Measurements from ENCODE around the gene FAM174C.
"Not testable (repeated sequence)": the region's sequence is repeated elsewhere in the genome, so short reads cannot be mapped to it uniquely, and the experiment has no call there.

The FAM174C gene

DNA sequence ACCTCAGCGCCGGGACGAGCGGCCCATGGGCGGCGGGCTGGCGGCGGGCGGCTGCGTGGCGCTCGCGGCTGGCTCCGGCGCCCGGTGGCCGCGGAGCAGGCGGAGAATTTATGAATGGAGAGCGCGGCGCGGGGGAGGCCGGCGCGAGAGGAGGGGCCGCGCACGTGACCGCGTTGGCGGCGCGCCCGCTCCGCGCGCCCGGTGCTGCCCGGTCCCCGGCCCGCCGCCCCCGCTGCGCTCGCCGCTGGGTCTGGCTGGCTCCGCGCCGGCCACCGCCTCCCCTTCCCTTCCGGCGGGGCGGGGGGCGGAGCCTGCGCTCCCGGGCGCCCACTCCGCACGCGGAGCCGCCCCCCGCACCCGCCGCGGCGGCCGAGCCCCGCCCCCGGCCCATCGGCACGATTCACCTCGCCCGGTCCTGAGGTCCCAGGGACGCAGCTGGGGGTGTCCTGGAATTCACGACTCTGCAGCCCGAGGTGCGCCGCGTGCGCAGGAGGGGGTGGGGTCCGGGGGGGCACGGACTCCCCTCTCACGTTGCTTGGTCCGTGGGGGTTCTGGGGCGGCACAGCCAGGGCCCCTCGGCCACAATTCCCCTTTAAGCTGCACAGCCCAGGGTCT lies 37.5 kb upstream of the FAM174C start, which contains the start of gene CBARP:
Gene CBARP (minus strand): TSS at position 252 of the 615 bp plus-strand sequence. CDS start 1,905 bp downstream, outside the sequence.
- no peak for DNase-seq

DNA sequence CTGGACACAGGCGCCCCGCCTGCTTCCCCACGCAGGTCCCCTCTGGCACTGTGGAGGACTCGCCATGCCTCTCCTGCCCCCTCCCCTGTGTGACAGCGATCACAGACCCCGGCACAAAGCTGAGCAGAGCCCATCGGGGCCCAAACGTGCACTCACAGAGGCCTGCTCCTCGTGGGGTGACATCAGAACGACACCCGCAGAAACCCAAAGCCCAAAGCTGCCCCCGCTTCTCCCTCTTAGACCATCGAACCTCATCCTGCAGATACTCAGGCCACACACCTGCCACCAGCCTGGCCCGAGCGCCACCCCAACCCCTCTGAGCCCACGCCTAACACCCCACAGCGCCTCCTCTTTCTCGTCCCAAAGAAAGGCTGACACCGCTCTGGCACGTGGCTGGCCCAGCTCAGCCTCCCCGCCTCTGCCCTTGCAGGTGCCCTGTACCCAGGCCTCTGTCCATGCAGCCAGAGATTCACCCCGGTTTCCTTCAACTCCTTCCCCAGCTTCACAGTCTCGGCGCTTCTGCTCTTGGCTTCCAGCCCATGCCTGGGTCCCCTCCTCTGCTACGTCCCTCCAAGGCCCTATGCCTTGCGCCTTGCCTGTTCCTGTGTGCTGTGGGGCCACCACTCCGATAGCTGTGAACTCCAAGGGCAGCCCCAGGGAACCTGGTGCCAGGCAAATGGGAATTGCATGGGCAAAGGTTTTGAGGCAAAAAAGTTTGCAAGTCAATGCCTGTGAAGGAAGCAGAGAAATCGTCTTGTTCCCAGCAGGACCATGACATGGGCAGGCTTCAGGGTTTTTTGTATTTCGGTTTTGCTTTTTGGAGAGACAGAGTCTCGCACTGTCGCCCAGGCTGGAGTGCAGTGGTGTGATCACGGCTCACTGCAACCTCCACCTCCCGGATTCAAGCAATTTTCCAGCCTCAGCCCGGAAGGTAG lies 36.7 kb upstream of the FAM174C start:
- DNase-seq: no peak

DNA sequence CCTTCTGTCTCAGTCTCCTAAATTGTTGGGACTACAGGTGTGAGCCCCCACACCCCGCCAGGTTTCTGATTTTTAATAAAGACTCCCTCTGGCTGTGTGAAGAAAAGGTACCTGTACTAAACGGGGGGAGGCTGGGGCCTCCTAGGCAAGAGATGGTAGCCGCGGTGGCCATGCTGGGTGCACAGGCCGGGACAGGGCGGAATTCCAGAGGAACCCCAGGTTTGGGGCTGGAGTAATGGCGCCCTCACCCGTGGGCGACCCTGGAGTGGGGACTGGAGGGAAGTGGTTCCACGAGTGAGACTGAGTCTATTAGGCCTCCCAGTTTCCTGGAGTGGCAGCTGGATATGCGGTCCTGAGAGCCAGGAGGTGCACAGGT lies 35.9 kb upstream of the FAM174C start:
- no peak for DNase-seq

DNA sequence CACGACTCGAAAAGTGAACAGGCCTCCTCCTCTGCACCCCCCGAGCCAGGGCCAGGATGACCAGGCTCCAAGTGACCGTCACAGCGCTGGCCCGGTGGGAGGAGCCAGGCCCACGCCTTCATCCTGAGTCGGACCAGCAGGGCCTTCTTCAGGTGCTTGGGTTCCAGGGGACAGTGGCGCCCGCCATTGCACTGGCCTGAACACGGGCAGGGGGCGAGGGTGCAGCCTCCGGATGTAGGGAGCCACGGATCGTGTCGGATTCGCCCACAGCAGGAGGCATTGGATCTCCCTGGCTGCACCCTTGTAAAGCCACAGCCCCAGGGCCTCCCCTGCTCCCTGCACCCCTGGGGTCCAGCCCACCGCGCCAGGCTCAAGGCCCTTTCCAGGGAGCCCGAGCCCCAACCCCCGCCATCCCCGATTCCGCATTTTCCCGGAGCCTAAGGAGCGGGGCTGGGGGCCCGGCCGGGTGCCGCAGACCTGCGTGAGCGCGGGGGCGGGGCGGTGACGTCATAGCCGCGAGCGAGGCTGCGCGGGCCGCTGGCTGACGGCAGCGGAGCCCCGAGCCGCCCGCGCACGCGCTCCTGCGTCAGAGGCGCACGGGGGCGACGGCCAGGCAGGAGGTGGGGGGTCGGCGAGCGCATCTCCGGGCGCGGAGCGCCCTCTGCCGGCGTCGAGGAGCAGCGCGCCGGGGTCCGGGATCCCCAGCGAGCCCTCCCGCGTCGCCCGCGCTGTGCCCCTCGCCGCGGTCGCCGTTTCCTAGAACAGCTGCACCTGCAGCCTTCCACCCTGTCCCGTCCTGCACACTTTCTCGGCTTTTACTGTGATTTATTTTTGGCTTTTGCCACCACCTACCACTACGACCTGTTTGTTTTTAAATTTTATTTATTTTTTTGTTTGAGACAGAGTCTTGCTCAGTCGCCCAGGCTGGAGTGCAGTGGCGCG lies 35.3 kb upstream of the FAM174C start:
- DNase-seq: peak; percentile 95

DNA sequence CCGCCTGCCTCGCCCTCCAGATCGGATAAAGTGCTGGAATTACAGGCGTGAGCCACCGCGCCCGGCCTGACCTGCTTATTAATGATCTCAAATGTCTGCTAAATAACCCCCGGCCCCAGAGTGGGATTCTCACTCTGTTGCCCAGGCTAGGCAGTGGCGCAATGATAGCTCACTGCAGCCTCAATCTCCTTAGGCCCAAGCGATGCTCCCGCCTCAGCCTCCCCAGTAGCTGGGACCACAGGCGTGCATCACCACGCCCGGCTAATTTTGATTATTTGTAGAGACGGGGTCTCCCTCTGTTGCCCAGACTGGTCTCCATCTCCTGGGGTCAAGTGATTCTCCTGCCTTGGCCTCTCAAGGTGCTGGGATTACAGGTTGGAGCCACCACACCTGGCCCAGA lies 34.4 kb upstream of the FAM174C start:
- no peak for DNase-seq

DNA sequence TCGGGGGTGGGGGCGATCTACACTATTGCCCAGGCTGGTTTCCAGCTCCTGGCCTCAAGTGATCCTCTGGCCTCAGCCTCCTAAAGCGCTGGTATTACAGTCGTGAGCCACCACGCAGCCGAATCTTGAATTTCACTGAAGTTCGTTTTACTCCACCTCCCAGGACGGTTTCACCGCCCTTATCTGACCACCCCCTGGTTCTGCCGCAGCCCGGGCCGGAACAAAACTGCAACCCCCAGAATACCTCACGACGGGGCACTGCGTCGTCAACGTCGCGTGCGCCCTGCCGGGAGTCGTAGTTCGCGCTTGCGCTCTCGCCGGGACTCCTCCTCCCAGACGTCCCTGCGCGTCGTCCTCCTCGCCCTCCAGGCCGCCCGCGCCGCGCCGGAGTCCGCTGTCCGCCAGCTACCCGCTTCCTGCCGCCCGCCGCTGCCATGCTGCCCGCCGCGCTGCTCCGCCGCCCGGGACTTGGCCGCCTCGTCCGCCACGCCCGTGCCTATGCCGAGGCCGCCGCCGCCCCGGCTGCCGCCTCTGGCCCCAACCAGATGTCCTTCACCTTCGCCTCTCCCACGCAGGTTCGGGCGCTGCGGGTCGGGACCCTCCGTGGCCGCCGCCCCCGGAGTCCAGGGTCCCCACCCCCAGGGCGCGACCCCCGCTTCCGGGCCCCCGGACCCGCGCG lies 33.8 kb upstream of the FAM174C start, which contains the start of gene ATP5F1D:
Gene ATP5F1D (plus strand): TSS at position 335 of the 679 bp plus-strand sequence. CDS start 100 bp downstream, at position 435.
- DNase-seq: peak; percentile 90

DNA sequence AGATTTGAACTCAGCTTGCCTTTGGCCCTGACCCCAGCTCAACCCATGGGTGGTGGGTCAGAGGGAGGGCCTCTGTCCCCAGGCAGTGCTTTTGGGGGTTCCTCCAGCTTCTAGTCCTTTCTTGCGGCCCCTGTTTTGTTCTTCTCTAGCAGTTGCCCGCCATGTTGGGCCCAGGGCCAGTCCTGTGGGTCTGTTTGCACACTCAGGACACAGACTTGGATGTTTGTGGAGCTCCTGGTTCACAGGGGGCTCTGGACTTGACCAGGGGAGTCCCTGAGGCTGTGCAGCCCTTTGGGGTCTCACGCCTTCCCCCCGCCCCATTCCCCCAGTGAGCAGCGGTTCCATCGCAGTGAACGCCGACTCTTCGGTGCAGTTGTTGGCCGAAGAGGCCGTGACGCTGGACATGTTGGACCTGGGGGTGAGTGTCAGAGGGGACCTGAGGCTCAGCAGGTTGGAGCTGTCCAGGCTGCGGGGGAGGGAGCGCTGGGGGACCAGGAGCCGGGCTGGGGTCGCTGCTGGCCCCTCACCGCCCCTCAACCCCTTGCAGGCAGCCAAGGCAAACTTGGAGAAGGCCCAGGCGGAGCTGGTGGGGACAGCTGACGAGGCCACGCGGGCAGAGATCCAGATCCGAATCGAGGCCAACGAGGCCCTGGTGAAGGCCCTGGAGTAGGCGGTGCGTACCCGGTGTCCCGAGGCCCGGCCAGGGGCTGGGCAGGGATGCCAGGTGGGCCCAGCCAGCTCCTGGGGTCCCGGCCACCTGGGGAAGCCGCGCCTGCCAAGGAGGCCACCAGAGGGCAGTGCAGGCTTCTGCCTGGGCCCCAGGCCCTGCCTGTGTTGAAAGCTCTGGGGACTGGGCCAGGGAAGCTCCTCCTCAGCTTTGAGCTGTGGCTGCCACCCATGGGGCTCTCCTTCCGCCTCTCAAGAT lies 31.3 kb upstream of the FAM174C start:
- DNase-seq: peak; percentile 72

DNA sequence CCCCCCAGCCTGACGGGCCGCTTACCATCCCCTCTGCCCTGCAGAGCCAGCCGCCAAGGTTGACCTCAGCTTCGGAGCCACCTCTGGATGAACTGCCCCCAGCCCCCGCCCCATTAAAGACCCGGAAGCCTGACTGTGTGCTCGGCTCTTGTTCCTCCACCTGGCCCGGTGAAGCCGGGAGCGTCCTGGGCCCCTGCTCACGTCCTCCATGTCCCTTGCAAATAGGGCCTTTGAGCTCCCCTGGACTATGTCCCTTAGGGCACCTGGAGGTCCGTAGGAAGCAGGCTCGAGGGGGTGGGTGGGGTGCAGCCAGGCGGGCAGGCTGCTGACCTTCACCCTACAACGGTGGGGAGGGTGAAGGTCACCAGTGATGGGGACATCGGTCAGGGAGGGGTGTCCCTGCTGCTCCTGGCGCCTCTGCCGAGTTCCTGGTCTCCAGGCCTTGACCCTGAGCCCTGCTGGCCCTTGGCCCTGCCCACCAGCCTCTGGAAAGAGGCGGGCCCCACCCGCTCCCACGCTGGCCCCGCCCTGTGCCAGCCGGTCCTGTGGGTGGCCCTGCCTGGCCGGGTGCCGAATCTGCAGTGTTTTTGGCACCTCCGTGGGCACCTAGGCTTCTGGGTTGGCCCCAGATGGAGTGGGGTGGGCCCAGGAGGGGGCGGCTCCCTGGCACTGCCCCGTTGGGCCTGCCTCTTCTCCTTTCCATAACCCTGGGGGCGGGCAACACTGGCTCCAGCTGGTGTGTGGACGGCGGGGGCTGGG lies 30.5 kb upstream of the FAM174C start:
- DNase-seq: peak; percentile 52

DNA sequence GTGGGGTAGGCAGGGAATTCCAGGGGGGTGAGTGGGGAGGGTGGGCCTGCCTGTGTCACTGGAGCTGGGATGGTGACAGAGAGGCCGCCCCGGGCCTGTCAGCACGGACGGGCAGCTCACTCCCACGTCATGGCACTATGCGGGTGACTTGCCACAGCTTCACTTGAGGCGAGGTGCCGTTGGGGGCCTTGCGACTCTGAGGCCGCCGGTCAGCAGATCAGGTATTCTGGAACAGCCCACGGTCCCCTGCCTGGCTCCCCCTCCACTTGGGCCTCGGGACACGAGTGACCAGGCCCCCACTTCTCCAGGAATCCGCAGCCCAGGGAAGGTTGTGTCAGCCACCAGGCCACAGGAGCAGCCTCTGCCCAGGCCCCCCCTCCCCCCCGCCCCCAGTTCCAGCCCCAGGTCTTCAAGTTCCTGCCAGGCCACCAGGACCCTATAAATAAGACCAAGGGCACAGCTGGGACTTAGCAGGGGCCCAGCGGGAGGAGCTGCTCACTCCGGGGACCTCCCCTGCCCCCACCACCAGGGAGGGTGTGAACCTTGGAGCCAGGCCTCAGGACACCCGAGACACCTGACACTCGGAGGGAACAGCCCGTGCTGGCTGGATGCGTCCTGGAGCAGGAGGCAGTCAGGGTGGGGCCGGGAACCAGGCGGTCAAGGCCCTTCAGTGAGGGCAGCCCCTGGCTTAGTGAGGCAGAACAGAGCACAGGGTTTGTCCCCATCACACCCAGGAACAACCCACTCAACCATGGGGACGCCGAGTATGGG lies 29.7 kb upstream of the FAM174C start:
- DNase-seq: no peak

DNA sequence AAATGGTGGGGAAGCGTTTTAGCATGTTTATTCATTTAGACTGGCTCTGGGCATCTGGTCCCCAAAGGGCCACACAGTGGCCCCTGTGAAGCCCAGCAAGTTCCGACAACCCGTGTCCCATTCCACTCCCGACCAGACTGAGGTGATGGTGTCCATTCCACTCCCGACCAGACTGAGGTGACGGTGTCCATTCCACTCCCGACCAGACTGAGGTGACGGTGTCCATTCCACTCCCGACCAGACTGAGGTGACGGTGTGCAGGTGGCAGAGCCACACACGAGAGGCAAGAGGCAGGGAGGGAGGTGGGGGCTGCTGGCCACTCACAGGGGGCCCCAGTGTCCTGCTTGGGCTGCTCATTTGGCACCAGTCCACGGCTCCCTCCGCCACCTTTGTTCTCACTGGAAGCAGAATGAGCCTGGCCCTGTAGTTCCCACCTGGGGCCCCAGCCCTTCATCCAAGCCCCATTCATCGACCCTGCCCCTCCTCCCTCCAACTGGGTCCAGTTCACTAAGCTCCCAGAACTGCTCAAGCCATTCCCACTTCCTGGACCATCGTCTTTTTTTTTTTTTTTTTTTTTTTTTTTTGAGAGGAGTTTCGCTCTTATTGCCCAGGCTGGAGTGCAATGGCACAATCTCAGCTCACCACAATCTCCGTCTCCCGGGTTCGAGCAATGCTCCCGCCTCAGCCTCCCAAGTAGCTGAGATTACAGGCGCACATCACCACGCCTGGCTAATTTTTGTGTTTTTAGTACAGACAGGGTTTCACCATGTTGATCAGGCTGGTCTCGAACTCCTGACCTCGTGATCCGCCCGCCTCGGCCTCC lies 28.9 kb upstream of the FAM174C start:
- not testable (repeated sequence) for DNase-seq

DNA sequence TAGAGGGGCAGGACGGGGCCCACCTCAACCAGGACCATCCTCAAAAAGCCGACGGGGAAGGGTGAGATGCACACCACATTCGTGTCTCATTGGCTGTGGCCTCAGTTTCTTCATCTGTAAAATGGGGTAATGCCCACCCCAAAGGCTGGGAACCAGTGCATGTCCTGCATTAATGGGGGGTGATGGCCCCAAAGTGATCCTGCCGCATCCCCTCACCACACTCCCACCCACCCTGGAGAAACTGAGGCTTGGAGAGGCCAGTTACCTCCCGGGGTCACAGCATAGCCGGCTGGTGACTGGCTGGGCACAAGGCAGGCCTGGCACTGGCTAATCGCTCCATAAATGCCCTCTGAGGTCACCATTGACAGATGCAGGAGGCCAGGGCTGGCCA lies 27.6 kb upstream of the FAM174C start:
- DNase-seq: no peak

DNA sequence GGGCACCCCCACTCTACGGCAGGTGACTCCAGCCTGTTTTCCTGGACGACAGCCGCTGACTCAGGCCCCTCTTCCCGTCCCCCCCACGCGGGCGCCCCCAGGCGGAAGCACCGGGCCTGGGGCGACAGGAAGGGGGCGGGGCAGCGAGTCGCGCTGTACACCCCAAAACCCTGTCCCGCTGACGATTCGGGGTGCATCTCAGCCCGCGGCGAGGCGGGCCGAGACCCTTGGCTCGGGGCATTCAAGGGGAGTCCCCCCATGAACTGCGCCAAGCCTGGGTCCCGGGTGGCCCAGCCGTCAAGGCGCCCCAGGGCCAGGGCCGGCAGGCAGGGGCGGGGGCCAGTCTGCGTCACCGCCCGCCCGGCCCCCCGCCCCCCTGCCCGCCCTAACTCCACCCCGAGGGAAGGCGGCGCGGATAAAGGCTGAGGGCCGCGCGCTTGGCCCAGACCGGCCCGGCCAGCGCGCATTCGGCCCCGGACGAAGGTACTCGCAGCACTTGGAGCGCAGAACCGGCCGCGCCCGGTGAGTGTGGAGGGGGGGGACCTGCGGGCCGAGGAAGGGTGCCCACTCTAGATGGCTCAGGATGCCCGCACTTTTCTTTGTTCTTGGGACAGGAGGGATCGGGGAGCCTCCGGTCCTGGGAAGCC lies 27.1 kb upstream of the FAM174C start, which contains the start of gene MIDN:
Gene MIDN (plus strand): TSS at position 445 of the 647 bp plus-strand sequence. CDS start 1,714 bp downstream, outside the sequence.
- DNase-seq: peak; percentile 94

DNA sequence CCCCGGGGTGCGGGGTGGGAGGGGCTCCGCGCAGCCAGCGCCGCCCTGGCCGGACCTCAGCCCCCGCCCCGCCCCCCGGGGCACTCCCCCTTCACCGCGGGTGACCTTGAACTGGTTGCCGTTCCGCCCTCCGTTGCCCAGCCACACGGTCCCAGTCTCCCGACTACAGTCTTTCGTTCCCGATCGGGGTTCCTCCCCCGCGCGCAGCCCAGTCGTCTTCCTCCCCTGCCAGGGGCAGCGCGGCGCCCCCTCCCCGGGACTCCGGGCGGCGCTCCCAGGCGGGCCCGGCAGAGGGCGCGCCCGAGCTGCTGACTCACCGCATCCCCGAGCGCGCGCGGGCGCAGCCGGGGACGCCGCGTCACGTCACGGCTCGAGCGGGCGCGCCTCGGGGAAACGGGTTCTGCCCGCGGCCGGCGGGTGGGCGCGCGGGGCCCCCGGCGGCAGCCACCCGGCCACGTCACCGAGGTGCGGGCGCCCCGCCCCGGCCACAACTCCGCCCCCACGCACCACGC lies 26.5 kb upstream of the FAM174C start:
- DNase-seq: no peak

DNA sequence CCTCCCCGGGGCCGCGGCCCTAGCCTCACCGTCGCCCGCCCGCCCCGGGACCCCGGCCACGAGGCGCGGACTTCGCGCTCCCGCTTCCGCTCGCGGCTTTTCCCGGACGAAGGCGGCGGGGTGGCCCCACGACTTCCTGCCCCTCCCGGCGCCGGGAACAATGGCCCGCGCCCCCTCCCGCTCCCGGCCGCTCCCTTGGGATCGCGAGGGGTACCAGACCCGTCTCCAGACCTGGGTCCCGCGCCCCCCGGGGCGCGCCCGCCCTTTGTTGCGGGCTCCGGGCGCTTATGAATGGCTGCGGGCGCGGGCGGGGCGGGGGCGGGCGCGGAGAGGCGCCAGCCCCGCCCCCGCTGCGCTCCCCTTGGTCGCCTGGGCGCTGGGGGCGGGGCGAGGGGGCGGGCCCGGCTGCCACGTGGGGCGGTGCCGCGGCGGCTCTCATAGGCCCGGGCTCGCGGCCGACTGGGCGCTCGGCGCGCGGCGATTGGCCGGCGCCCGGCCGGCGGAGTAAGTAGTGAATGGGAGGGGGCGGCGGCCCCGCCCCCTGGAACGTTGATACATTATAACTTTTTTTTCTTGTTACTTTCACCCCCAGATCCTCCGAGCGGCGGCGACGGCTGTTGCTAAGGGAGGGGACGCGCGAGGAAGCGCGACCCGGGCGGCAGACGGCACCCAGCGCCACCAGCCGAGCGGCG lies 25.9 kb upstream of the FAM174C start:
- peak; percentile 95 for DNase-seq

DNA sequence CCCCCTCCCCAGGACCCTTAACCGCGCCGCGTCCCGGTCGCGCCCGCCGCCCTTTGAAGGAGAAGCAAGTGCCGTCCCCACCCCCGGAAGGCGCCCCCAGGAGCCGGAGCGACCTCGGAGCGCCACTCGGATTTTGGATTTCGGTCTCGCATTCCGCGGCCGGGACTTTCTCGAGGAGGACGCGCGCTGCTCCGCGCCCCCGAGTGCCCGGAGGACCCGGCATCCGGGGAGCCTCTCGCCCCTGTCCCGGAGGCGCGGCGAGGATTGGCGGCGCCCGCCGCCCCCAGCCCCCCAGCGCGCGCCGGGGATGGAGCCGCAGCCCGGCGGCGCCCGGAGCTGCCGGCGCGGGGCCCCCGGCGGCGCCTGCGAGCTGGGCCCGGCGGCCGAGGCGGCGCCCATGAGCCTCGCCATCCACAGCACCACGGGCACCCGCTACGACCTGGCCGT lies 25.3 kb upstream of the FAM174C start:
- DNase-seq: no peak

DNA sequence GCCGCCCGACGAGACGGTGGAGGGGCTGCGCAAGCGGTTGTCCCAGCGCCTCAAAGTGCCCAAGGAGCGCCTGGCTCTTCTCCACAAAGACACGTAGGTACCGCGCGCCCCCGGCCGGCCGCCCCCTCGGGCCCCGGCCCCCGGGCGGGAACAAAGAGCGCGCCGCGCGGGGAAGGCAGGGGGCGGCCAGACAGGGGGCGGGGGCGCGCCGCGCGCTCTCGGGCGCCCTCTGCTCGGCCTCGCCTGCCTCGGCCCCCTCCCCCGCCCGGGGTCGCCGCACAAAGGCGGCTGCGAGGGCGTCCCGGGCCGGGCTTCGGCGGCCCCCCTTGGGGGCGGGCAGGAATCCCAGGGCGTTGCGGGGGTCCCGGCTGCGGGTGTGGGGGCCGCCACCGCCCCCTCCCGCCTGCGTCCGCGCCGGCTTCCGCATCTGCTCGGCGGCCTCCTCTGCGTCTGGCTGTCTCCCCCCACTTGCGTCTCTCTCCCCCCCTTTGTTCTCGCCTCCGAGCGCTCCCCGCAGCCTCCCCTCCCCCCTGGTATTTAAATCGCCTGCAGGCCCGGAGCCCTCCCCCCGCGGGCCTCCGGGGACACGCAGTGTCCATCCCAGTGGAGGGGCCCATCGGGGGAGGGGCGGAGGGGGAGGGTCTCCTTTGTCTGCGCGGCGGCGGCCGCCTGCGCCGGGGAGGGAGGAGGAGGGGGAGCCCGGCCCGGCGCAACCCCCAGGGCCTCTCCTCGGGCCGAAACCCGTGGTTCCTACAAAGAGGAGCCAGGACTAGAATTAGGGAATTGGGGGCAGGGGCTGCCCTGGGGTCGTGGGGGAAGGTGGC lies 24.7 kb upstream of the FAM174C start:
- DNase-seq: no peak
